Renal cortical epithelial cell (primary cell): ENCODE results near the gene PDE4B. TPM values are rescaled to one million over a fixed set of nuclear protein-coding genes. Genes with fewer than 3 reads are reported as not detected.
"Not testable (repeated sequence)": the region's sequence is repeated elsewhere in the genome, so short reads cannot be mapped to it uniquely, and the experiment has no call there.

Source experiments
- DNase-seq: peaks from one replicate; pipeline ENCODE4 v3.0.0-alpha.2; 2011; ENCODE audit warnings: low read depth
- total RNA-seq: library from RNA; depleted of rRNA; stranded (reverse); fragments of >200 nt; gene quantifications from 2 replicates; pipeline ENCODE4 v1.2.3, GENCODE V29; 2014

Gene PDE4B
- total RNA-seq, 1 donor from 2014 or later = 0.70 TPM

DNA sequence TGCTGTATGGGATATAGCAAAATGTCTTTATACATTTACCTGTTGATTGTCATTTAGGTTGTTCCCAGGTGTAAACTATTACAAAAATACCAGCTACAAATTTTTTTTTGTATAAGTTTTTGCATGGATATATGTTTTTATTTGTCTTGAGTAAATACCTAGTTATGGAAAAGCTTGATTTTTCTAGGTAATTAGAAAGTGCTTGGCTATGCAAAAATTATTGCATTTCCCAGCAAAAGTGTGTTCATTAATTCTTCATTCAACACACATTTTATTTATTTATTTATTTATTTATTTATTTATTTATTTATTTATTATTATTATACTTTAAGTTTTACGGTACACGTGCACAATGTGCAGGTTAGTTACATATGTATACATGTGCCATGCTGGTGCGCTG lies 22.1 kb downstream of the PDE4B start:
- DNase-seq = no peak

DNA sequence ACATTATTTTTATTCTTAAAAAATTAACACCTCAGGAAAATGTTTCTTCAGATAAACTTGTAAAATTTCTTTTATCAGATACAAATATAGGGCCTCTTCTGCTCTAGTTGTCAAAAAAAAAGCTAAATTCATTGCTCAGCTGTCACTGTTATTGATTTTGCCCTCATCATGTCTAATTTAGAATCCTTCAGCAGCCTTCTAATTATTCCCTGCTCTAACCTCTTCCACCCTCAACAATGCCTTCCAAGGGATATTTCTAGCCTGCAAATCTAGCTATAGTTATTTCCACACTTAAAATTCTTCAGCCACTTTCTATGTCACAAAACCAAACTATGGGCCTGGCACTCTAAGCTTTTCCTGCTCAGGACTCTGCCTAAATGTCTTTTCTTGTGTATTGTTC lies 25.2 kb downstream of the PDE4B start:
- DNase-seq = no peak

DNA sequence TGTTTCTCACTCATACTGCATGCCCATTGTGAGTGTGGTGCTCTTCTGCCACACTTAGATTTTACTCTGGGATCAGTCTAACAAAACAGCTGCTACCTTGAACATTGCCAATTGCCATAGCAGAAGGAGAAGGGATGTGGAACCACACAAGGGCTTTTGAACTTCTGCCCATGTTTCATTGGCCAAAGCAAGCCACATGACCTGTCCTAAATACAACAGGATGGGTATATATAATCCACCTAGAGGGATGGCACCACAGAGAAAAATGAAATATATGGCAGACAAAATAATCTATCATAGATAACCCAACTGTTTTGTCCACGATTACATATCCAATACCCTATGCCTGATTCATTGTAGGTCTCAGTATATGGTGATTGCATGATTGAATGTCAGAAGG lies 26.3 kb downstream of the PDE4B start:
- no peak for DNase-seq

DNA sequence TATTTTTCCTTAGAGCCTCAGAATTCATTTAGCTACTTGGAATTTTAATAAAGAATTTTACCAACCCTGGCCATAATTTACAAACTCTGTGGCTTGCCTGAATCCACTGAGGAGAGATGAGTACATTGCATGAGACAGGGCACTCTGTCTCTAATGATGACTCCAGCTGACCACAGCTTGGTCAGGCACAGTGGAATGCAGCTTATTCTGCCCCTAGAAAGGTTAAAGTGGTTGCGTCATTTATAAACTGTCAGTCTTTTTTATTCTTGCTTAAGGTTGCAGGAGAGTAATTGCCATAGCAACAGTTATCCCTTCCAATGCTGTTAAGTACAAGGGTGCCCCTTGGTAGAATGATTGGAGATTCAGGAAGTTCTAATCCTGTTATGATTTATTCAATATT lies 28.3 kb downstream of the PDE4B start:
- DNase-seq = peak; percentile 93

DNA sequence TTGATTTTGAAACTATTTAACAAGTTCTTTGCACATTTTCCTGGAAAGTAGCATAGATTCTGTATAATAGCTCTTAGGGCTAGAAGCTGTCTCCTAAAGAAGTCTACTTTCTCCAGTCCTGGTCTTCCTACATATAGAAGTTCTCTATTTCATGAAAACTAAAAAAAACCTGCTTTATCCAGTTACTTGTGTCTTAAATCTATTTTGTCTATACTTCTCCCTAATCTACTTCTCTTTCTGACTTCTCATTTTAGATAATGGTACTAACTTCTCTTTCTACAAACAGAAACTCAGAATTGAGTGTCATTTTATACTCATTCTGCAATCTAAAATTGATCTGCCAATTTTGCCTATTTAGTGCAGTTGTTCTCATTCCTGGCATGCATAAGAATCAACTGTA lies 28.7 kb downstream of the PDE4B start:
- no peak for DNase-seq

DNA sequence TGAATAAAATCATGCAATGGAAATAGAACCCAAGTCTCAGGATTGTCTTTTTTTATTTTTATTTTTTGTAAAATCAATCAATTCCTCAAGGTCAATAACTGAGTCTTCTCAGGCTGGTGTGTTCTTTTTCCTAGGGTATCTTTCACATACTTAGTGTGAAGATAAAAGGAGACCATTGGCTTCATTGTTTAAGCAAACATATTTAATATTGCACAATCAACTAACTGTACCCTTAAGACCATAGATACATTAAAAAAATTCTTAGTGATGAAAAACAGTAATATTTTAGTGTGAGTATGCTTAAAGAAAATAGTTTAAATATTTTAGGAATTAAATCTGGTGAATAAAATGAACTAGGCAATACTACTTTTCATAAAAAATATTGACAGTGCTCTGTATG lies 31.4 kb downstream of the PDE4B start:
- DNase-seq = no peak

DNA sequence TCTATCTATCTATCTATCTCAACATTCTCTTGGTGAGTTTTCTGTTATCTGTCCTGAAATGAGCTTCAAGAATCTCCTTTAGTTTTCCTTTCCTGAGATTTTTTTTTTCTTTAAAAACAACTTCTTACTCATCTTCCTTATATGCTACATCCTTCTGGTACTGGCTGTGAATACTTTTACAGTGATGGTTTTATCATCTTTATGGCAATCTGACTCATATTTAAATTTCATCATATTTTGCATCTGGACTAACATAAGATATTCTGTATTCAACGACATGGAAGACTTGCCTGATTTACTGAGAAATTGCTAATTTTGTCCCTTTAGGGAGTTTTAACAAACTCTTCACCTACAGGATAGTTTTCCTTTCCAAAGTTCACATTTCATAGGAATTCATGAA lies 33.0 kb downstream of the PDE4B start:
- DNase-seq = no peak

DNA sequence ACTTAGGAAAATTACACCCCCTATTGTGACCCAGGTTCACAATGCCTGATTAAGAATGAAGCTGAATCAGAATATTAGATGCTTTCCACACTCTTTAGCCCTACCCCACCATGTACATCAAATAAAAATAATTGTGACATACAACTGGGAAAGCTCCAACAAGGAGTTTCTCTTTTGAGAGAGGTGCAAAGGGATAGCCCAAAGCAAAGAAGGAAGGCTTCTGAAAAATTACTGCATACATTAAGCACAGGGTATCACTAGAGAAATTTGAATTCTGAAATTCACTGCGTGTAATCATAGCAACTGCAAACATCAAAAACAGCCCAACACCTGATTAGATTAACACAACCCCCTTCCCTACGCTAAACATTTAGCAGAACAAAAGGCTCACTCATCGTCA lies 34.1 kb downstream of the PDE4B start:
- no peak for DNase-seq

DNA sequence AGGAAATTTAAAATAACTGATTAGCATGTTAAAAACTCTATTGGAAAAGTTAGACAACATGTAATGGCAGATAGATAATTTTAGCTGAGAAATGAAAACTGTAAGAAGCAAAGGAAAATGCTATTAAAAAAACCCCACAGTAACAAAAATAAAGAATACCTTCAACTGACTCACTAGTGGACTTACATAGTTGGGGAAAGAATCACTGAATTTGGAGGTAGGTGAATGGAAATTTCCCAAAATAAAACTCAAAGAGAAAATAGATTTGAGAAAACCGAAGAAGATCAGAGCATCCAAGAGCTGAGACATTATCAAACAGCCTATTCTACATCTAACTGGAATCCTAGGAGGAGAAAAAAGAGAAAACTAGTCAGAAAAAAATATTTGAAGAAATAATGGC lies 34.7 kb downstream of the PDE4B start:
- no peak for DNase-seq

DNA sequence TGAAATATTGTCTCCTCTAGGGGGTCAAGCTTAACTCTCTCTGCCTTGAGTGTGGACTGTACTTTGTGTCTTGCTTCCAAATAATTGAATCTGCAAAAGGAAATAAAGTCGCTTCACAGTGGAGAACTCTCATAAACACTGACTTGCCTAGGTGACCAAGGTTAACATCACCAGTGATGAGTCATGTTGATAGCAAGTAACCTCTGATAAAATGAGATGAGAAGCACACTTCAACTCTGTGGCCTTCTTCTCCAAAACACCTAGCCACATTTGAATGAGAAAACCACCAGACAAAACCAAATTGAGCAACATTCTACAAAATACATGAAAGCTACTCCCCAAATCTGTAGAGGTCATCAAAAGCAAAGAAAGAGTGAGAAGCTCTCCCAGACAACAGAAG lies 37.6 kb downstream of the PDE4B start:
- DNase-seq = no peak

DNA sequence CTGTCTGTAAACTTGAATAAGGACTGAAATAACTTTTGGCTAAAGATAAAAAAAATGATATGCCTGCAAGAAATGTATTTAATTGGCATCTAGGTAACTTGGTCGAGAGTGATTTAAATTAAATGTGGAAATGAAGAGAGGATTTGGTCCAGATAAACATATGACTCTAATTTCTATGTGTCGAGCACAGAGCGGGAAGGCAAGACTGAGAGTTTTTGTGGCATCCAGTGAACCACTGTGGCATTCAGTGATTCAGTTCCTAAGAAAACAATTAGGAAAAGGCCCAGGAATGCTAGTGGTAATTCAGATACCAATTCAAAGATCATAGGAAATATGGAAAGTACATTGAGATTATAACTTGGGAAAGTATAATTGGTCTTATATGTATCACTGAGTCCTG lies 39.6 kb downstream of the PDE4B start:
- DNase-seq = peak; percentile 17

DNA sequence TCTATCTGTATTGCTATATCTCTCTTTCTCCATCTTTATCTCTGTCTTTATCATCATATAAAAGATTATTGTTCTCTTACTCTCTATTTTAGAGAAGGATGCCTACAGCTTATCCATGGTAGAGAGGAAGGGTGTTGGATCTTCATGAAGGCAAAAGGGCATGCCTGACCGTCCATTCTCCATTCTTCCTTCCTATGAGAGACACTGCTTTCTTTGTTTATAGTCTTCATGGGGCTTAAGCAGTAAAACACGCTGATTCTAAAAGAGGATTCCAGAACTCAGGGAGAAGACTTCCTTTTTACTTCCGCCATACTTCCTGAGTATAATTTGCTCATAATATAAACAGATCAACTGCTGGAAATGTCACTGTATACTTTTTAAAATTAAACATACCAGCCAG lies 44.0 kb downstream of the PDE4B start:
- DNase-seq = no peak

DNA sequence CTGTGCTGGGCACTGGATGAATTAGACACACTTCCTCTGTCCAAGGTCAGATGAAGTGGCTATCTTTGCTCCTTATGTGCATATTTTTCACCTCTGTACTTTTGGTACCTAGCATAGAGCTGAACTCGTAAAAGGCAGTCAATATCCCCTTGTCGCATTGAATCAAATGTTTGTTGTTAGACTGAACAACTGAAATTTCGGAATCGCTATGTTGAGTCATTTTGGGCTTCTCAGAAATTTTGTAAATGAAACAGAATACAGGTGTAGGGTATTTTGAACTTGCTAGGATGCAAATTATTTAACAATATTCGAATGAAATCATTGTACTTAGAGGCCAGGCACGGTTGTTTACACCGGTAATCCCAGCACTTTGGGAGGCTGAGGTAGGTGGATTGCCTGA lies 48.0 kb downstream of the PDE4B start:
- no peak for DNase-seq

DNA sequence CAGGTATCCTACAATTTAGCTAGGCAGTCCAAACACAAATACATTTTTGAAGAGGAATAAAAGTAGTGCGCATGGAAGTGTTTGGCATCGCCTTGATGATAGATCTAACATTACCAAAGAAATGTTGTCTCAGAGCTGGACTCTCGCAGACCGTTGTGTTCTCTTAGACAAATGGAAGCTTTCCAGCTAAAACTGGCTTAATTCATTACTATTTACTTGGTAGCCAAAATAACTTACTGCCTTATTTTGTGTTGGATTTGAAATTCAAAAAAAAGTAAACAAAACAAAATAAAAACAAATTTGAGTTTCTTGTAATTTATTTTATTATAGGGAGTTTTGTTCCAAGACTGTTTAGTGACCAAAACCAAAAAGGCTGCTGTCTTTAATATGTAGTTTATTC lies 51.6 kb downstream of the PDE4B start:
- DNase-seq = no peak

DNA sequence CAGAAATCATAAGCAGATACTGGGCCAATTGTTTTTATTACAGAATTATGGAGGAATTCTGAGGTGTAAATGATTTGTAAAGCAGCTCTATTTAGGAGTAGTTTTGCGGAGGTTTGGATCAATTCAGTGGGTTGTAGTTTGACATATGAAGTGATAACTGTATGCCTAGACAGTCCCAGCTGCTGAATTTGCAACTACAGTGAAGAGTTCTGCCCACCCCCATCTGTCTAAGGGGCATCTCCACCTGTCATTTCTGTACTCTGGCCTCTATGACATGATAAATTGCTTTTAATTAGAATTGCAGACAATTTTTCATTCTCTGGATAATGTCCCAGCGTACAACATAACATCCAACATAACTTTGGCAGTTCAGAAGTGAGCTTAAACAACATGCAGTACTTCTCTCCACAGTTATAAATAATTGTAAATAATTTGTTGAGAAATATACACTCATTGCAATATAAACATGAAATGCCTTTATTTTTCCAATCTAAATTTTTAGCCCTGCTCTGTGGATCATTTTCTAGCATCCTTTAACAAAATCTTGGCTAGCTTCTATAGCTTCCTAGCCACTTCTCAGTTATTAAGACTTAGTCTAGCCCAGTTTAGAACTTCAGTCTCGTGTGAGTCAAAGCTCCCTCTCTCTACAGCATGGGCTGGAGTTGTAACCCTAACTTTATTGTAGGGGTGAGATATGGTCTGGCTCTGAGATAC lies 52.3 kb downstream of the PDE4B start:
- DNase-seq = no peak

DNA sequence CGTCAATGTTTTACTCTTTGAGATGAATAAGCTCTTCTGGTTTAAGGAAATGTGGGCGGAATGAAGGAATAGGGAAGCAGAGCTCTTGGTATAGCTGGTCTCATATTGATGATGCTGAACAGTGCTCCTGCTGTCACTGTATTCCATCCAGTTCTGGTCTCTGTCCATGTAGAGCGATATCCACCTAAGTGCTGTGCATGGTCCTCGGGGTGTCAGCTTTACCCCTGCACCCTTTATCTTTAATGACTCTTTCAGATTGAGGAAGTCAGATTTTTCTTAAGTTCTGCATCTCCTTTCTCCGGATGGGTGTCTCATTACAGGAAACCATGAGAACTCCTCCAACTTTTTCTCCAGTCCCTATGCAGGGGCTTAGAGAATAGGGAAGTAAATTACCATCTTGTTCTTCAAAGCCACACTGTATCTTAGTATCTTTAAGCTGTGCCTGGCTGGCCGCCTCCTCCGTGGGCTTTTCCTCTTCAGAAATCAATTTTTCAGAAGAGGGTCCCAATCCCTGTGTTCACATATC lies 52.9 kb downstream of the PDE4B start:
- no peak for DNase-seq

DNA sequence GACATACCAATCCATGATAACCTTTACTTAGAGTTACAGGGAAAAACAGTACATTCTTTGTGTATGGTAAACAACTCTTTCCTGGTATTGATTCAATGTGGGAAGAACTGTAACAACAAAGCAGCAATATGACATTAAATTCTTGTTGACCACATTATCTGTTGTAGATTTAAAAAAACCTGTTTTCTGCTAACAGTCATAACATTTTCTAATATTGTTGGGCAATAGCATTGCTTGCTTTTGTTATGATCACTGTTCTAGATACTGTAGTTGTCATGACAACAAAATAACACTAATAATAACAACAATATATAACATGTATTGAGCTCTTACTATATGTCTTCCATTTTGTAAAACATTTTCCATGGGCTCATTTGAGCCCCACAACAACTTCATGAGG lies 54.2 kb downstream of the PDE4B start:
- peak; percentile 7 for DNase-seq

DNA sequence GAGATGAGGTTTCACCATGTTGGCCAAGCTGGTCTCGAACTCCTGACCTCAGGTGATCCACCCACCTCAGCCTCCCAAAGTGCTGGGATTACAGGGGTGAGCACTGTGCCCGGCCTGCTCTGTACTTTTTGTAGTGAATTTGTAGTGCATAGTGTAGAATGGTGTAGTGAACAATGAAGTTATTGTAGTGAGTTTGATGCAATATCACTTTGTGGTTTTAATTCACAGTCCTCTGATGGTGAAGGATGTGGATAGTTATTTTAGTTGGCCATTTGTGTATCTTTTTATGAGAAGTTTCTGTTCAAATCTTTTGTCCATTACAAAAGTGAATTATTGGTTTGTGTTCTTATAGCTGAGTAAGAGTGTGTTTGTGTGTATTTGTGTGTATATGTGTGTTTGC lies 57.6 kb downstream of the PDE4B start:
- DNase-seq = no peak

DNA sequence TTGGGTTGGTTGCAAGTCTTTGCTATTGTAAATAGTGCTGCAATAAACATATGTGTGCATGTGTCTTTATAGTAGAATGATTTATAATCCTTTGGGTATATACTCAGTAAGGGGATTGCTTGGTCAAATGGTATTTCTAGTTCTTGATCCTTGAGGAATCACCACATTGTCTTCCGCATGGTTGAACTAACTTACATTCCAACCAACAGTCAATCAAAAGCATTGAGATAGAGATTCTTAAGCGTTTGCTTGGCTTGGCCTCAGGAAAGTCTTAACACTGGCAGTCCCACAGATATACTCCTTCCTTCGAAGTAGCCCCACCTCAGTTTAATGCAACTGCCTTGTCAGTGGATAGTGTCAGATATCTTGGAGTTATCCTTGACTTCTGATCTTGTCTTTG lies 63.9 kb downstream of the PDE4B start:
- DNase-seq = peak; percentile 15

DNA sequence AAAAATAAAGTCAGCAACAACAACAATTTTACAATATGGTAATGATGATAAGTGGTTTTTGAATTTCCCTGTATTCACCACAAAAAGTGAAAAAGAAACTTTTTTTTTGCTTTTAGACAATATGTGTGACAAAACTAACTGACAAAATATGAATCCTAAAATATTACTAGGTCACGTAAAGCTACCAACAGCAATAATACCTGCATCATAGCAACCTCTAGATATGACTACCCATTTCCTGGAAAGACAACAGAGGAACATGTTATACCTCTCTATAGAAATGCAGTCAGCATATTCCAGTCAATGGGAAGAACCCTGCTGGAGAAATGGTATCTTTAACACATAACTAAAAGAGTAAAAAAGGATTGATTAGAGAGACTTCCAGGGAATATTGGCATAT lies 73.7 kb downstream of the PDE4B start:
- no peak for DNase-seq

DNA sequence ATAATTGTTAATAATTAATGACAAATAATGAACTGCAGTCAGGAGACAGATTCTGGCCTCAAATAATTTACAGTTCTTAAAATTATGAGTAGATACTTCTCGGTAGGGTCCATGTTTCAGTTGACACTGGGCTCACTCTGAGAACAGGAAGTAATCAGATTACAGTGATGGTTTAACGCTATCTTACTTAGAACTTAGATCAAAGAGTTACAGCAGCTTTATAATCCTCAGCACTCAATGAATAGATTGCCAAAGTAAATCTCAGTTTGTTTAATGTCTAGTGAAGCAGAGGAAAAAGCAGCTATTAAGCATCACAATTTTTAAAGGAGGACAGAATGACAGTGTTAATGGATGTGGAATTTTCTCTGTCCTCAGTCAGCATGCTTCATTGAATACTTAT lies 79.6 kb downstream of the PDE4B start:
- DNase-seq = no peak

DNA sequence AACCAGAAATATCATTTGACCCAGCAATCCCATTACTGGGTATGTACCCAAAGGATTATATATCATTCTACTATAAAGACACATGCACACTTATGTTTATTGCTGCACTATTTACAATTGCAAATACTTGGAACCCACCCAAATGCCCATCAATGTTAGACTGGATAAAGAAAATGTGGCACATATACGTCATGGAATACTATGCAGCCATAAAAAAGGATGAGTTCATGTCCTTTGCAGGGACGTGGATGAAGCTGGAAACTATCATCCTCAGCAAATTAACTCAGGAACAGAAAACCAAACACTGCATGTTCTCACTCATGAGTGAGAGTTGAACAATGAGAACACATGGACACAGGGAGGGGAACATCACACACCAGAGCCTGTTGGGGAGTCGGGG lies 85.6 kb downstream of the PDE4B start:
- DNase-seq = not testable (repeated sequence)

DNA sequence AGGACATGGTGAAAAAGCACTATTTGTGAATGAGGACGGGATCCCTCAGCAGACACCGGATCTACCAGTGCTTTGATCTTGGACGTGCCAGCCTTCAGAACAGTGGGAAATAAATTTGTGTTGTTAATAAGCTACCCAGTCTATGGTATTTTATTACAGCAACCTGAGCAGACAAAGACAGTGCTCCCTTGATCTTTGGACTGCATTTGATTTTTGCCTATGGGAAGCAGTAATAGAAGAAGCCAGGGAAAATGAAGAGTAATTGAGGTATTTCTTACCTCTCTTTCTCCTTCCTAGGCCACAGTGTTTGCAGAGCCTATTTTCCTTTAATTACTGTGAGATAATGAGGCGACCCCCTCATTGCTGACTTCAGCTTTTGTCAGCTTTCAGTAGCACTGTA lies 87.9 kb downstream of the PDE4B start:
- no peak for DNase-seq

DNA sequence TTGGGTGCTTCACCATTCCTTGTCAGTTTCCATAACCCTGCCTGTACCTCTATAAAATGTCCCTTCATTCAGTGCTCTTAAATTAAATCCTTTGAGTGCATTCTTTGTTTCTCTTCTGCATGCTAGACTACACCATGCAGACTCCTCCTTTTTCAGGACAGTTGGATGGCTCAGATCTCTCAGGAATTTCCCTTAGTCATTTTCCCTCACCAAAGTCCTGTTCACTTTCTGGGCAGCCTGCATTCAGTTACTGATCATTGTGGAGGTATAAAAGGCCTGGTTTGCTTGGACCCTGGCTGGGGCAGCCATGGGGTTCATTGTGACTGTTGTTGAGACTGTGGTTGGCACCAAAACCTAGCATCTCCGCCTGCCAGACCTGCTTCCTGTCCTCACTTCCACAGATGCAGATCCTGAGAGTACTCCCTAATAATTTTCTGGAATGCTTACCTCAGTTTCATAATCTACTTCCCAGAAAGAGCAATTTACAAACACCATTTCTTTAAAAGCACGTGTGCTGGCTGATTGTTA lies 88.4 kb downstream of the PDE4B start:
- no peak for DNase-seq
